NT2/D1 (cell line): Measurements from ENCODE around the gene FLNC.

Source experiments
- DNase-seq: peaks from one replicate; pipeline ENCODE4 v3.0.0-alpha.2; 2011; ENCODE audit warnings: low read depth, low spot score
- H3K27me3 ChIP-seq: 2 replicates; pipeline ENCODE4 v1.6.0; 2011; ENCODE audit warnings: mild to moderate bottlenecking; ENCODE audit not compliant: insufficient read length, insufficient read depth
- H3K36me3 ChIP-seq: 2 replicates; pipeline ENCODE4 v1.6.1; 2011; ENCODE audit warnings: mild to moderate bottlenecking, low read length, mixed read lengths; ENCODE audit not compliant: insufficient read depth, insufficient read length
- H3K4me1 ChIP-seq: 2 replicates; pipeline ENCODE4 v1.5.1; 2011; ENCODE audit not compliant: insufficient read depth, insufficient read length
- H3K4me3 ChIP-seq: 2 replicates; pipeline ENCODE4 v1.5.1; 2011; ENCODE audit warnings: low read depth; ENCODE audit not compliant: insufficient read length
- H3K9ac ChIP-seq: 2 replicates; pipeline ENCODE4 v1.6.0; 2011; ENCODE audit warnings: low read depth; ENCODE audit not compliant: insufficient read length
- H3K9me3 ChIP-seq: 2 replicates; pipeline ENCODE4 v1.5.1; 2011; ENCODE audit warnings: mild to moderate bottlenecking, low read length; ENCODE audit not compliant: insufficient read depth
- SUZ12 ChIP-seq: IDR thresholded peaks from 2 replicates; pipeline ENCODE4 v1.6.1; 2011; ENCODE audit not compliant: insufficient read length, insufficient read depth; ENCODE audit errors: extremely low read depth
- YY1 ChIP-seq: IDR thresholded peaks from 2 replicates; pipeline ENCODE4 v1.6.1; 2011; ENCODE audit not compliant: insufficient read length, insufficient read depth
- ZNF274 ChIP-seq: IDR thresholded peaks from 2 replicates; pipeline ENCODE4 v1.6.1; 2011; ENCODE audit warnings: mild to moderate bottlenecking, low read depth, low read length

Gene FLNC

DNA sequence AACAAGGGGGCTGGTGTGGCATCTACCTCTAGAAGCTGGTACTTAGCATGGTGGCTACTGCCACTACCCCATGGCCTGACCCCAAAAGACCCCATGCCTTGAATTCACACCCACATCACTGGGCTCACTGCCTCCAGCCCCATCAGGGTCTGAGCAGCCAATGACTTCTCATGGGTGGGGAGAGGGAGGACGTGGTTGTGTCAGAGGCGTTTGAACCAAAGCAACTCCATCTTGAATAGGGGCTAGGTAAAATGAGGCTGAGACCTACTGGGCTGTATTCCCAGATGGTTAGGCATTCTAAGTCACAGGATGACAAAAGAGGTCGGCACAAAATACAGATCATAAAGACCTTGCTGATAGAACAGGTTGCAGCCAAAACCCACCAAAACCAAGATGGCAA, 65.1 kb downstream of the FLNC start:
- TF ChIP-seq ZNF274: no peak
- DNase-seq: no peak
- Histone ChIP-seq H3K9ac (no peak overlapping the region), H3K4me3 (no peak overlapping the region), H3K36me3 (peaks cover 2% of the 10 kb centered on the region), H3K4me1 (no peaks in the 10 kb centered on the region), H3K9me3 (peaks cover 14% of the 10 kb centered on the region), H3K27me3 (no peaks in the 10 kb centered on the region)

DNA sequence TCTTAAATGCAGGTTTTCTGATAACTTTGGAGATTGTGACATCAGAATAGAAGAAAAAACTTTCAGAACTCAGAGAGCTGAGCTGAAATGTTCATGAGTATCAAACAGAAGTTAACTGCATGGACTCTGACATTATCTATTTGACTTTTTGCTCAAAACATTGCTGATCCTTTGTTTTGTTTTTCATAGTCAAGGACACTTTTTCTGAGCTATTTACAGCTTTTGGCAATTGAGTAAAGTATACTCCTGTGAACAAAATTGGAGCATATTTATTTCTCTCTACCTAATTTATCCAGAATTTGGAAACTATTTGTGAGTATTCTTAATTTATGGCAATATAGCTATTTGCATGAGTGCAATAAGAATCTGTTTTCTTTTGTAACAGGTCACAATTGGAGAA, 69.2 kb downstream of the FLNC start:
- no peak overlapping the region for H3K4me3 ChIP-seq
- H3K36me3 ChIP-seq: peaks cover 13% of the 10 kb centered on the region
- no peaks in the 10 kb centered on the region for H3K27me3 ChIP-seq
- no peak for DNase-seq
- TF ChIP-seq SUZ12 (no peak), YY1 (no peak), ZNF274 (no peak)
- peaks cover 16% of the 10 kb centered on the region for H3K9me3 ChIP-seq
- peaks cover 6% of the 10 kb centered on the region for H3K4me1 ChIP-seq
- no peak overlapping the region for H3K9ac ChIP-seq

GRCh38 chr7:128900237-128900636, 70.0 kb downstream of the FLNC start:
- TF ChIP-seq ZNF274 (no peak), YY1 (no peak), SUZ12 (no peak)
- Histone ChIP-seq H3K36me3 (peaks cover 13% of the 10 kb centered on the region), H3K4me1 (peaks cover 6% of the 10 kb centered on the region), H3K27me3 (no peaks in the 10 kb centered on the region), H3K9ac (no peak overlapping the region), H3K4me3 (no peak overlapping the region), H3K9me3 (peaks cover 16% of the 10 kb centered on the region)
- no peak for DNase-seq

GRCh38 chr7:128902761-128903585, 72.8 kb downstream of the FLNC start:
- Histone ChIP-seq H3K9ac (no peak overlapping the region), H3K4me1 (peaks cover 6% of the 10 kb centered on the region), H3K9me3 (peaks cover 16% of the 10 kb centered on the region), H3K27me3 (no peaks in the 10 kb centered on the region), H3K4me3 (no peak overlapping the region), H3K36me3 (peaks cover 27% of the 10 kb centered on the region)
- TF ChIP-seq YY1: no peak
- no peak for TF ChIP-seq ZNF274
- no peak for TF ChIP-seq SUZ12
- DNase-seq: no peak

DNA sequence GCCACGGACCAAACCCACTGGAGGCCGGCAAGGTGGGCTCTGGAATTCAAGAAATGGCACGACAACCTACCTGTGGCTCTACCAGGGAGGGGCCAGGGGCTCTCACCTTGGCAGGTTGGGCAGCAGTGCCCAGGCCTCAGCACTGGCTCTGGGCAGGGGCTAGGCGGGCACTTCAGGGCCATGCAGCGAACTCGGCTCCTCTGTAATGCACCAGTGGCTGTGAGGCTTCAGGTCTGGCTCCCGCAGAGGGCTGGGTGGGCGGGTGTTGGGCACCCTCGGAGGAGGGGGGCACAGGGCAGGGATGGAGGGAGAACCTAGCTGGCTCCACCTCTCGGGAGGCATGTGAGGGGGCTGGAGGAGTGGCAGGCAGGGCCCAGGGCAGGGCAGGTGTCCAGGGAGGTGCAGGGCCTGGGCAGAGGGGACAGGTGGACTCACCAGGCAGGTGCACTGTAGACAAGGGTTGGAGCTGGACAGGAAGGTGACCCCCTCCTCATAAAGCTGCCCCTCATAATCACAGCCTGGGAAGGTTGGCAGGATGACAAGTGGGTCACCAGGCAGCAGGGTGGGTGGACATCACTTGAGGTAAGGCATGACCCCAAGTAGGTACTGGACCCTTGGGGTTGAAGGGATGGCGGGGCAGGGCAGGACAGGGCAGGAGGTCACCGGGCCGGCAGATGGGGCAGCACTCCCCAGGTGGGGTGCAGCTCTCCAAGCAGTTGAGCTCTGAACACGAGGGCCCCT, 73.6 kb downstream of the FLNC start:
- no peak for TF ChIP-seq ZNF274
- no peak for TF ChIP-seq SUZ12
- no peak for TF ChIP-seq YY1
- peaks cover 6% of the 10 kb centered on the region for H3K4me1 ChIP-seq
- peak overlapping the region; percentile 42 for H3K9ac ChIP-seq
- no peak overlapping the region for H3K4me3 ChIP-seq
- H3K36me3 ChIP-seq: peaks cover 27% of the 10 kb centered on the region
- H3K9me3 ChIP-seq: peaks cover 16% of the 10 kb centered on the region
- H3K27me3 ChIP-seq: no peaks in the 10 kb centered on the region
- no peak for DNase-seq

DNA sequence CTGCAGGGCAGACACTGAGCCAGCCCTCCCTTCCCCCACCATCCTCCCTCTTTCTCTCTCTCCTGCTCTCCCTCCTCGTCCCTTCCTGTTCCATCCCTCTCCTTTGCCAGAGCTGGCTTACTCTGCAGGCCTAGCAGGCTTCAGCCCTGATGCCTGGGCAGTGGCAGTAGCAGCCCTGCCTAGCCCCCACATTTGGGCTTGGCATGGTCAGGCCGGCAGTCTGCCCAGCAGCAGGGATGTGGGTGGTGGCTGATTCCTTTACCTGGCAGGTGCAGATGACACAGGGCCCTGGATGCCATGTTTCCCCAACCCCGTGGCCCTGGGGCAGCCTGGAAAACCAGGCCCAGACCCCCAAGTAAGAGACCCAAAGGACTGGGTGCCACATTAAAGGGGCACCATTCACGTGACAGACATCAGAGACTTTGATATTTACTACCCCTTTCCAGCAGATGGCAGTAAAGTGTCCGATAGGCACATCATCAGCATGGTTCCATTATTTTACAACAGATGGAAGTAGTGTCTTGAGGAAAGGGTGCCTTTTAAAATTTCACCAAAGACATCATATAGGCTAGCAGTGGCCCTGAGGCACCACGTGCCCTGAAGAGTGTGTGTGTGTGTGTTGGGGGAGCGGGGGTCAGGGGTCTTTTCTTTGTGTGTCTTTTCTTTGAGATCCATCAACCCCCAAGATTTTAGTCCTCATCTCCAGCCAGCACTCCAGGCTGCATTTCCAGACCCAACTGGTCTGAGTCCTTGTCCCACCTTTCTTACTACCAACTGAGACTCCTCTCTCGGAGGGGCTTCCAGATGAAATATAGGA, 74.4 kb downstream of the FLNC start:
- peak; percentile 48 for DNase-seq
- H3K9me3 ChIP-seq: peaks cover 10% of the 10 kb centered on the region
- H3K27me3 ChIP-seq: no peaks in the 10 kb centered on the region
- H3K36me3 ChIP-seq: peaks cover 27% of the 10 kb centered on the region
- peak overlapping the region; percentile 42 for H3K9ac ChIP-seq
- H3K4me3 ChIP-seq: no peak overlapping the region
- TF ChIP-seq YY1 (no peak), SUZ12 (no peak), ZNF274 (no peak)
- H3K4me1 ChIP-seq: peaks cover 6% of the 10 kb centered on the region

DNA sequence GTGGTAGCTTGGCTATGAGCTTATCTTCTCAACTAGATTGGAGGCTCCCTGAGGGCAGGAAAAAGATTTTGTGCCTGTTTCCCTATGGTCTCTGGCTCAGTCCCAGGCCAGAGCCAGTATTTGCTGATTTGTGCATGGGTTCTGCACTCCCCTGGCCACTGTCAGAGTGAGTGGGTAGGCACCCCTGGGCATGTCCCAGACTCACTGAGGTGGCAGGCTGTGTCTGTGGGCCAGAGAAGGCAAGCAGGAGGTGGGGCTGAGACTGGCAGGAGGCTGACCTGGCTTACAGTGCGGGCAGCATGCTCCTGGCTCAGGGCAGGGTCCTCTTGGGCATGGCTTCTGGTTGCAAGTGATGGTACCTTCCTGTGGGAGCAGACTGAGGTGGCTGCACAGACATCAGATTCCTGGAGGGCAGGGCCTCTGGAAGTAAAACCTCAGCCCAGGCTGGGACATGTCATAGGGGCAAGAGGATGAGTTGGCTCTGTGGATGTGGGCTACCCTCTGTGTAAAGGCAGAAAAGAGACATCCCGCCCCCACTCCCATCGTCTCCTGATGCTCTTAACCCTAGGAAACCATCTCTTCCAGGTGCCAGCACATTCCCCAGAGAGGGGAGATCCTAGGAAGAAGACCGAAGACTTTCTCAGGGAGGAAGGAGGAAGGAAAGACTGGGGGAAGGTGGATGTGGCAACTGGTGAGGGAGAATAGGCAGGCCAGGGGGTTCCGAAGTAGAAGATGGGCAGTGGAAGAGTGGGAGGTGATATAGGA, 76.0 kb downstream of the FLNC start:
- Histone ChIP-seq H3K9ac (no peak overlapping the region), H3K4me1 (peaks cover 6% of the 10 kb centered on the region), H3K27me3 (no peaks in the 10 kb centered on the region), H3K9me3 (no peaks in the 10 kb centered on the region), H3K4me3 (no peak overlapping the region), H3K36me3 (peaks cover 27% of the 10 kb centered on the region)
- no peak for DNase-seq
- TF ChIP-seq SUZ12: no peak
- no peak for TF ChIP-seq ZNF274
- TF ChIP-seq YY1: no peak
